Tibial nerve (tissue), 4 donors: Measurements from ENCODE around the gene ASB10. TPM values are rescaled to one million over a fixed set of nuclear protein-coding genes. Genes with fewer than 3 reads are reported as not detected.

Source experiments
- DNase-seq, 2 donors: peaks; one replicate each; pipeline ENCODE4 v3.0.0-alpha.2; 2019; ENCODE audit warnings: low spot score in 2 of 2
- H3K27ac ChIP-seq, 4 donors: fragments of 200-600 bp; sonication (generic) in 3 of 4; one replicate each; pipeline ENCODE4 v1.5.1; 2017 to 2019; ENCODE audit warnings: mild to moderate bottlenecking in 1 of 4
- H3K27me3 ChIP-seq, 2 donors: fragments of 200-600 bp; sonication (generic) in 1 of 2; one replicate each; pipeline versions ENCODE4 v1.5.1 to v1.6.0; 2017 to 2019
- H3K36me3 ChIP-seq, 3 donors: fragments of 200-600 bp; sonication (generic); one replicate each; pipeline ENCODE4 v1.5.1; 2018 to 2019
- H3K4me1 ChIP-seq, 4 donors: fragments of 200-600 bp; sonication (generic) in 3 of 4; one replicate each; pipeline ENCODE4 v1.5.1; 2017 to 2019
- H3K4me3 ChIP-seq, 4 donors: fragments of 200-600 bp; sonication (generic) in 3 of 4; one replicate each; pipeline ENCODE4 v1.5.1; 2017 to 2019; ENCODE audit warnings: mild to moderate bottlenecking in 1 of 4, moderate library complexity in 1 of 4
- H3K9me3 ChIP-seq, 4 donors: fragments of 200-600 bp; sonication (generic) in 3 of 4; one replicate each; pipeline ENCODE4 v1.5.1; 2017 to 2019
- EP300 ChIP-seq, 2 donors: sonication (generic); formaldehyde crosslinking; IDR thresholded peaks; one replicate each; pipeline ENCODE4 v1.6.1; 2017; ENCODE audit warnings: antibody characterized with exemption in 2 of 2, mild to moderate bottlenecking in 1 of 2
- POLR2A ChIP-seq, 2 donors: fragments of 450-650 bp; IDR thresholded peaks; one replicate each; pipeline ENCODE4 v1.6.1; 2017; ENCODE audit warnings: antibody characterized with exemption in 2 of 2, mild to moderate bottlenecking in 2 of 2, moderate library complexity in 2 of 2
- WGBS, 2 donors: methylation state at CpG; one replicate each; pipeline ENCODE4 v1.1.5; 2018; 5-methylcytosine and 5-hydroxymethylcytosine counted together
- total RNA-seq, 4 donors: library from RNA; depleted of rRNA; stranded (reverse); fragments of >200 nt; gene quantifications; one replicate each; pipeline ENCODE4 v1.1.0, GENCODE V29; 2016
- TF ChIP-seq, protein P1 (sequence below), 5 experiments: fragments of 200-600 bp in 3 of 5; fragments of 450-650 bp in 2 of 5; sonication (generic) in 3 of 5; IDR thresholded peaks; one replicate each; pipeline ENCODE4 v1.5.1; 2016 to 2019; ENCODE audit warnings: antibody characterized with exemption in 5 of 5, mild to moderate bottlenecking in 3 of 5, moderate library complexity in 2 of 5

ASB10 gene
- total RNA-seq, 4 donors from 2014 or later, result not detected

DNA sequence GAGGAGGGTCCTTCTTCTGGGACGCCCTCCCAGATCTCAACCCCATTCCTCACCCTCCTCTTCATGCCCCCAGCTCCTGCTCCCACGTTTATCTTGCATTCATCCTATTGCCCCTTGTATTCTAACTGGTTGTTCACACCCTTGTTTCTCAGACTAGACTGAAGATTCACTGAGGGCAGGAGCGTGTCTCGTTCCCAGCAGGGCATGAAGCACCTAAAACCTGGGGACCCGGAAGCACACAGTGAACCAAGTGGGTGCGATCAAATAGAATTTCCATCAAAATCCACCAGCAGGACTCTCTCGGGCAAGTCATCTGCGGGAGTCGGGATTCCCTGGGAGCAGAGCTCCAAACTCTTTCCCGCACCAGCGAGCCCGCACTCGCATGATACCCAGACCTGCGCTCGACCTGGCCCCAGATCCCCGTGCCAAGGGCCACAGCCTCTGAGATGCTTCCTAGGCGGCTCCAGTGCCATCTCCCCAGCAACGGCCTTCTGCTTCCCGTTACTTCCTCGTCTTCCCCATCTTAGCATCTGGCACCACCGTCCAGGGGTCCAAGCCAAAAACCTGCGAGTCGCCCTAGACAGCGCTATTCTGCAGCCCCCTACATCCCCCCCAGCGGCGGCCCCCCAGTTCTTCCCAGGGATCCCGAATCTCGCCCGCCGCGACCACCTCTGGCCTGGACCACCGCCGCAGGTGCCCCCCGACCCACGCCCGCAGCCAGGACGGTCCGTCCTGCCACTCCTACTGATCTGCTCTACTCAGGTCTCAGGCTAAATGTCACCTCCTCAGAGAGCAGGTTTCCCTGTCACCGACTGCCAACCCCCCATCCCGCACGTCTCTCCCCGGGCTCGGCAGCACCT is 13.4 kb downstream of the ASB10 start:
- H3K9me3 ChIP-seq, result no peaks in the 10 kb centered on the region
- no peaks in the 10 kb centered on the region for H3K36me3 ChIP-seq
- 87 to 89% methylated on average over 43 of the region's 43 CpGs for WGBS, 2 donors
- H3K27me3 ChIP-seq, result peaks cover 0 to 80% of the 10 kb centered on the region in 2 donors
- H3K27ac ChIP-seq, result no peak overlapping the region
- DNase-seq, result no peak
- TF ChIP-seq EP300 (IDR thresholded peaks at IDR 0.05) (no peak), POLR2A (IDR thresholded peaks at IDR 0.05) (no peak)
- TF ChIP-seq, protein P1, sequence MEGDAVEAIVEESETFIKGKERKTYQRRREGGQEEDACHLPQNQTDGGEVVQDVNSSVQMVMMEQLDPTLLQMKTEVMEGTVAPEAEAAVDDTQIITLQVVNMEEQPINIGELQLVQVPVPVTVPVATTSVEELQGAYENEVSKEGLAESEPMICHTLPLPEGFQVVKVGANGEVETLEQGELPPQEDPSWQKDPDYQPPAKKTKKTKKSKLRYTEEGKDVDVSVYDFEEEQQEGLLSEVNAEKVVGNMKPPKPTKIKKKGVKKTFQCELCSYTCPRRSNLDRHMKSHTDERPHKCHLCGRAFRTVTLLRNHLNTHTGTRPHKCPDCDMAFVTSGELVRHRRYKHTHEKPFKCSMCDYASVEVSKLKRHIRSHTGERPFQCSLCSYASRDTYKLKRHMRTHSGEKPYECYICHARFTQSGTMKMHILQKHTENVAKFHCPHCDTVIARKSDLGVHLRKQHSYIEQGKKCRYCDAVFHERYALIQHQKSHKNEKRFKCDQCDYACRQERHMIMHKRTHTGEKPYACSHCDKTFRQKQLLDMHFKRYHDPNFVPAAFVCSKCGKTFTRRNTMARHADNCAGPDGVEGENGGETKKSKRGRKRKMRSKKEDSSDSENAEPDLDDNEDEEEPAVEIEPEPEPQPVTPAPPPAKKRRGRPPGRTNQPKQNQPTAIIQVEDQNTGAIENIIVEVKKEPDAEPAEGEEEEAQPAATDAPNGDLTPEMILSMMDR (IDR thresholded peaks at IDR 0.05), result no peak
- H3K4me1 ChIP-seq, result peaks cover 0 to 3% (median 0%) of the 10 kb centered on the region in 4 donors
- no peak overlapping the region for H3K4me3 ChIP-seq

DNA sequence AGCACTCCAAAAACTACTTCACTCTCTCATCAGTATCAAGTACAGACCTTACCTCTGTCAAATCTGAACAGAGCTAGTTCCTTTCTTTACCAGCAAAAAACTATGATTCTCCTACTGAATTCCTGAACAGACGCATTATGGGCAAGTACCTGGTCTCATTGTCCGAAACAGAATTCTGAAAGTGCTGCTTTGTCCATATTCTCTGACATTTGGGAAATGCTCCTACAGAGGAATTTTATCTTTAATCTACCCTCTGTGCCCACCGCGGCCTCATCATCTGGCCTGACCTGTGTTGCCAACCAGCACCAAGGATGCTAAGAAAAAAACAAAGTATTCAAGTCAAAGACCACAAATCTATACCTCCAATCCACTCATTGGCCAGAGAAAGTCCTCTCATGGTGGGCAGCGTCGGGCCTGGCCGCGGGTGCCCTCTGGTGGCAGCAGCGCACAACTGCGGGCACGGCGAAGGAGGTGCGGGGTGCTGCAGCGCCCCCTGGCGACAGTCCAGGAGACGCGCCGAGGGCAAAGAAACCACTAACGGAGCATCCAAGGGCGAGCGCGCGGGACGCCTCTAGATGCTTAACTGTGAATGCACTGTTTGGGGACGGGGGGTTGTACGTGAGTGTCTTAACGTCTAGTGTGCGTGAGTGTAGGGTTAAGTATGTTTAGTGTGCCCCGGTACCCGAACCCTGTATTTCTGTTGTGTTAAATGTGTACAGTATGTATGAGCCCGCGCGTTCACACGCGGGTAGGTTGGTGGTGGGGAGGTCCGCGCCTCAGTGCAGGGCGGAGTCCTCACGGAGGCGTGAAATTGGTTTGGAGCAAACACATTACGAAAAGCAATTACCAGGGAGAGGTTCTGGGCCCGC is 14.5 kb downstream of the ASB10 start:
- DNase-seq, result peak; percentile 60 to 74
- TF ChIP-seq, protein P1 (IDR thresholded peaks at IDR 0.05), result peak; percentile 99 to 100 (median 100)
- TF ChIP-seq POLR2A (IDR thresholded peaks at IDR 0.05) (no peak), EP300 (IDR thresholded peaks at IDR 0.05) (peak in 1 of 2 donors; percentile 29)
- Histone ChIP-seq H3K36me3 (no peaks in the 10 kb centered on the region), H3K9me3 (no peaks in the 10 kb centered on the region), H3K4me3 (no peak overlapping the region), H3K27me3 (peaks cover 0 to 79% of the 10 kb centered on the region in 2 donors), H3K4me1 (peaks cover 0 to 14% (median 3%) of the 10 kb centered on the region in 4 donors), H3K27ac (no peak overlapping the region)
- 24 to 26% methylated on average over 40 to 41 of the region's 42 CpGs for WGBS, 2 donors

- Histone ChIP-seq H3K9me3 (no peaks in the 10 kb centered on the region), H3K4me3 (no peak overlapping the region), H3K27me3 (peaks cover 2 to 82% of the 10 kb centered on the region in 2 donors), H3K27ac (no peak overlapping the region), H3K4me1 (peaks cover 0 to 24% (median 12%) of the 10 kb centered on the region in 4 donors), H3K36me3 (no peaks in the 10 kb centered on the region)
- WGBS, 2 donors, result 30 to 42% methylated on average over 10 of the region's 10 CpGs
- DNase-seq, result no peak
- no peak for TF ChIP-seq EP300 (IDR thresholded peaks at IDR 0.05)
- TF ChIP-seq POLR2A (IDR thresholded peaks at IDR 0.05), result no peak
- TF ChIP-seq, protein P1 (IDR thresholded peaks at IDR 0.05), result no peak
Measured at GRCh38 chr7:151168787-151169162, 18.3 kb downstream of the ASB10 start.

DNA sequence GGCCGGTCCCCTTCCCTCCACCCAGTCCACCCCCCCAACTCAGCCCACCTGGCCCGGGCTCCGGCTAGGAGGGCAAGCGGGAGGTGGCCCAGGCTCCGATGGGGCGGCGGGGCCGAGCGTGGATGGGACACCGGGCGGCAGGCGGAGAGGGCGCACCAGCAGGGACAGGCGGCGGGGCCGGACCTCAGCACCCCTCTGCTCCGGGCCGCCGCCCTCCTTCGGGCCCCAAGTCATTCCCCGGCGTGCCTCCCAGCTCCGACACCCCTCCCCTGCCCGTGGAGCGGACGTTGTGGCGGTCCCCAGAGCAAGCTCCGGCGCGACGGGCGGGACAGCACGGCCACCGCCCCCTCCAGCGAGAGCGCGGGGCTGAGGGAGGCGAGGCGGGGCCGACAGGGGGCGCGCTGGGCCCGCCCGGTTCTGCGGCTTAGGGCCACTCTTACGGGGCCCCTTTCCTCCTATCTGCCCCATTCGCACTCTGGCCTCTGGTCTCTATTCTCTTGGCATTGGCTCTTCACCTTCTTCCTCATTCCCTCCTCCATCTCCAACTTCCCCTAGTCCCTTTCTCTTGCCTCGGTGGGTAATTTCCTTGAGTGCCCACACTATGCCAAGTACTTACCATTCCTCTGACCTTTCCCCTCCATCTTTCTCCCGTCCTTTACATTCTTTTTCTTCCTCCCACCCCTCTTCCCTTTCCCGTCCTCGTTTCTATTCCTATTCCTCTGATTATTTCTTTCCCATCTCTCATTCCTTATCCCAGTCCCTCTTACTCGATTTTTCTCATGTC is 18.9 kb downstream of the ASB10 start:
- 2 to 3% methylated on average over 34 to 35 of the region's 52 CpGs for WGBS, 2 donors
- no peaks in the 10 kb centered on the region for H3K9me3 ChIP-seq
- H3K27ac ChIP-seq, result no peak overlapping the region
- H3K4me1 ChIP-seq, result peaks cover 0 to 24% (median 12%) of the 10 kb centered on the region in 4 donors
- H3K27me3 ChIP-seq, result peaks cover 2 to 82% of the 10 kb centered on the region in 2 donors
- H3K4me3 ChIP-seq, result peak overlapping the region; percentile 22 to 54 (median 32)
- H3K36me3 ChIP-seq, result no peaks in the 10 kb centered on the region
- TF ChIP-seq, protein P1 (IDR thresholded peaks at IDR 0.05), result peak; percentile 35 to 67 (median 63)
- no peak for TF ChIP-seq EP300 (IDR thresholded peaks at IDR 0.05)
- no peak for DNase-seq
